ENCODE measurements around the gene AMOT.

GRCh38 chrX:112746812-112747595 is 93.6 kb downstream of the AMOT start:
- TF ChIP-seq CTCF (IDR thresholded peaks at IDR 0.05; ENCODE audit: insufficient read depth, low read depth, low read length) (no peak), EZH2 (IDR thresholded peaks at IDR 0.05; ENCODE audit: insufficient read depth, low read length) (no peak)

All from astrocyte (in vitro differentiated cells and primary cell).